CD4-positive, alpha-beta T cell (primary cell): ENCODE results near the gene SRRD. TPM values are rescaled to one million over a fixed set of nuclear protein-coding genes. Genes with fewer than 3 reads are reported as not detected.

Experiments used
- ATAC-seq: fragments of 200-7000 bp; cut with Tn5 transposase; one replicate; pipeline ENCODE4 v1.10.0; 2022; ENCODE audit warnings: mild to moderate bottlenecking; ENCODE audit not compliant: poor library complexity
- CTCF ChIA-PET: fragments of 350-600 bp; sonication (Branson Sonifier 250); formaldehyde crosslinking; loops from one replicate; lab custom pipeline; 2021; ENCODE audit warnings: antibody characterized with exemption, inconsistent platforms; lab: Charles Lee
- POLR2A ChIA-PET: fragments of 350-600 bp; sonication (Branson Sonifier 250); formaldehyde crosslinking; loops from one replicate; lab custom pipeline; 2021; ENCODE audit warnings: antibody characterized with exemption, inconsistent platforms; lab: Charles Lee
- DNase-seq, 14 experiments: peaks; one replicate each; pipeline ENCODE4 v3.0.0-alpha.2; 2013 to 2020; ENCODE audit warnings: mixed read lengths in 2 of 14
- H3K27ac ChIP-seq, 2 donors: one replicate each; pipeline versions ENCODE4 v1.5.1 to v1.7.0; 2013; ENCODE audit warnings: low read length in 2 of 2, low read depth in 1 of 2, mild to moderate bottlenecking in 1 of 2
- H3K27me3 ChIP-seq, 2 experiments: 1 replicate in 1 of 2; 2 replicates in 1 of 2; pipeline versions ENCODE4 v1.6.1 to v1.7.0; 2013; ENCODE audit warnings: low read length in 2 of 2, control low read depth in 1 of 2, mild to moderate bottlenecking in 1 of 2, moderate library complexity in 1 of 2; ENCODE audit not compliant: insufficient read depth in 2 of 2, control insufficient read depth in 1 of 2
- H3K36me3 ChIP-seq: one replicate; pipeline ENCODE4 v1.6.1; 2013; ENCODE audit warnings: low read length, control low read depth; ENCODE audit not compliant: insufficient read depth
- H3K4me1 ChIP-seq: one replicate; pipeline ENCODE4 v1.6.1; 2013; ENCODE audit warnings: low read length, control low read depth; ENCODE audit not compliant: insufficient read depth
- H3K4me3 ChIP-seq: one replicate; pipeline ENCODE4 v1.5.1; 2013; ENCODE audit warnings: mild to moderate bottlenecking, low read length, moderate library complexity
- H3K9me3 ChIP-seq, 2 experiments: 1 replicate in 1 of 2; 2 replicates in 1 of 2; pipeline versions ENCODE4 v1.6.1 to v1.7.0; 2013; ENCODE audit warnings: low read length in 2 of 2, mild to moderate bottlenecking in 2 of 2, control low read depth in 1 of 2, moderate library complexity in 1 of 2; ENCODE audit not compliant: control insufficient read depth in 1 of 2, insufficient read depth in 1 of 2
- H3K27ac Mint-ChIP-seq: one replicate; pipeline ENCODE4 v1.8.0; 2020; ENCODE audit warnings: mixed read lengths
- H3K27me3 Mint-ChIP-seq: one replicate; pipeline ENCODE4 v1.8.0; 2021; ENCODE audit warnings: mixed read lengths
- H3K36me3 Mint-ChIP-seq: one replicate; pipeline ENCODE4 v1.8.0; 2021; ENCODE audit warnings: low read depth, mixed read lengths
- H3K4me1 Mint-ChIP-seq: one replicate; pipeline ENCODE4 v1.8.0; 2021; ENCODE audit warnings: low read depth, mixed read lengths
- H3K4me3 Mint-ChIP-seq: one replicate; pipeline ENCODE4 v1.8.0; 2020; ENCODE audit warnings: mild to moderate bottlenecking, mixed read lengths
- H3K9me3 Mint-ChIP-seq: one replicate; pipeline ENCODE4 v1.8.0; 2020; ENCODE audit warnings: mixed read lengths
- CTCF ChIP-seq: fragments of 200-600 bp; IDR thresholded peaks from one replicate; pipeline ENCODE4 v1.8.0; 2022; ENCODE audit warnings: antibody characterized with exemption, mild to moderate bottlenecking
- intact Hi-C, 2 experiments: fragments of 100-400 bp; cut with DNase I in 1 of 2; cut with micrococcal nuclease in 1 of 2; formaldehyde crosslinking; loops; one replicate each; pipeline versions ENCODE4 v1.15.1 to v1.9.0; 2023 to 2025; cut with DNase I, micrococcal nuclease
- total RNA-seq, 174 experiments: library from RNA in 2 of 174; stranded (reverse) in 2 of 174; gene quantifications; one replicate each; pipeline ENCODE4 v1.2.3 and lab custom pipeline; 2021 to 2026

The SRRD gene
- total RNA-seq, 2 experiments from 2014 or later: 25.8 to 27.2 TPM

GRCh38 chr22:26524870-26525269 lies 41.2 kb downstream of the SRRD start:
- POLR2A ChIA-PET: no interaction called here
- peaks cover 26% of the 10 kb centered on the region for H3K36me3 ChIP-seq

DNA sequence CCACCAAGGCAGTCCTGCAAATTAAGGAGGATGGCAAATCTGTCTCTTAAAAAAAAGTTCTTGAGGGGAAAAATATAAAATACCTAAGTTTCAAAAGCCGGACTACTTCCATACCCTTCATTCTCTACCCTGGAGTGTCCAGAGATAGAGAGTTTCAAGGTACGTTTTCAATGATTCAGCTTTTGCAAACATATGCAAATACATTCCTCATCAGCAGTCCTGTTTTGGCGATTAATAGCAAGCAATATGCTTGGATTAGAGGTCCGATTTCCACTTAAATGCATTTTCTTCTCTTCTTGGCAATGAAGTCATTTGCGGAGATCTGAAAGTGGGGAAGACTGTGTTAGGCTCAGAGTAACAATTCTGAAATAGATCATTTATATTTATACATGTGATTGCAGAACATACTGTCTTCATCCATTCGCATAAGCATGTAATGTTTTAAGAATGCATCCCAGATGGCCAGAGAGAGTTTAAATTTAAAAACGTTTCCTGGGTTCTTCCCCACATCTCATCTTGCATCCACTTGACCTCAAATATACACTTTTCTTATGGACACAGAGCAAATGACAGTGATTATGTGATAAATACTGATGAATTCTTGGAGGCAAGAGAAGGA lies 42.4 kb downstream of the SRRD start:
- Histone ChIP-seq H3K9me3 (no peaks in the 10 kb centered on the region), H3K27me3 (no peaks in the 10 kb centered on the region), H3K4me3 (no peak overlapping the region), H3K4me1 (no peaks in the 10 kb centered on the region), H3K36me3 (peaks cover 34% of the 10 kb centered on the region), H3K27ac (no peak overlapping the region)
- ATAC-seq: no peak
- H3K27me3 Mint-ChIP-seq: no peaks in the 10 kb centered on the region
- no peak overlapping the region for H3K4me3 Mint-ChIP-seq
- ChIA-PET POLR2A (no interaction called here), CTCF (interaction anchor here (1.5 kb wide), 1 partner anchor 14 kb away, joined by 3 read pairs; the partner anchor contains the start of gene TFIP11)
- DNase-seq: no peak
- H3K9me3 Mint-ChIP-seq: no peaks in the 10 kb centered on the region
- intact Hi-C loops: no loop called here
- H3K36me3 Mint-ChIP-seq: peaks cover 40% of the 10 kb centered on the region
- no peaks in the 10 kb centered on the region for H3K4me1 Mint-ChIP-seq
- no peak for TF ChIP-seq CTCF
- H3K27ac Mint-ChIP-seq: no peak overlapping the region

More at GRCh38 chr22:26524870-26525269, 41.2 kb downstream of the SRRD start:
- no peaks in the 10 kb centered on the region for H3K27me3 ChIP-seq
- no peak overlapping the region for H3K4me3 ChIP-seq
- Mint-ChIP-seq H3K9me3 (no peaks in the 10 kb centered on the region), H3K27me3 (no peaks in the 10 kb centered on the region), H3K4me3 (no peak overlapping the region), H3K27ac (no peak overlapping the region), H3K36me3 (peaks cover 31% of the 10 kb centered on the region), H3K4me1 (no peaks in the 10 kb centered on the region)
- DNase-seq: no peak
- no peak for TF ChIP-seq CTCF
- H3K27ac ChIP-seq: no peak overlapping the region
- ATAC-seq: no peak
- CTCF ChIA-PET: interaction anchor here (1.5 kb wide), 1 partner anchor 12 kb away, joined by 3 read pairs; the partner anchor contains the start of gene TFIP11
- intact Hi-C loops: no loop called here
- no peaks in the 10 kb centered on the region for H3K9me3 ChIP-seq
- no peaks in the 10 kb centered on the region for H3K4me1 ChIP-seq

DNA sequence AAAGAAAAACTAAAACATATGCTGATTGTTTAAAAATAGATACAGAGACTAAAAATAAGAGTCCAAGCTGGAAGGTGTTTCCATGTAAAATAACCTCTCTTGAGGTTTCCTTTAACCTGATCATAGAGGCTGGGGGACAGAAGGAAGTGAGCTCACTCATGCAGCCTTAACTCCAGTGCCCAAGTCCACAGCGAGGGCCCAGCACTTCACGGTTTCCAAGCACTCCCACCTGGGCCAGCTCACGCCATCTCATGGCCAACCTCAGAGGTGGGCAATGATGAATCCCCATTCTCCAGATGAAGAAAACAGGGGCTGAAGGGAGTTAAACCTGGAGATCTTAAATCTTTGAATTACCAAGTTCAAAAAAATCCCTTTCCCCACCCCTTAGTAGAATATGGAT lies 43.5 kb downstream of the SRRD start:
- CTCF ChIA-PET: no interaction called here
- intact Hi-C loops: no loop called here
- ATAC-seq (no peak), DNase-seq (no peak)
- H3K27me3 ChIP-seq: no peaks in the 10 kb centered on the region
- no peaks in the 10 kb centered on the region for H3K4me1 Mint-ChIP-seq
- no peaks in the 10 kb centered on the region for H3K4me1 ChIP-seq
- H3K27ac ChIP-seq: no peak overlapping the region
- no peak for TF ChIP-seq CTCF
- H3K9me3 Mint-ChIP-seq: no peaks in the 10 kb centered on the region
- POLR2A ChIA-PET: no interaction called here
- H3K27ac Mint-ChIP-seq: no peak overlapping the region
- H3K36me3 ChIP-seq: peaks cover 45% of the 10 kb centered on the region
- no peak overlapping the region for H3K4me3 ChIP-seq
- no peak overlapping the region for H3K4me3 Mint-ChIP-seq
- peaks cover 49% of the 10 kb centered on the region for H3K36me3 Mint-ChIP-seq
- no peaks in the 10 kb centered on the region for H3K9me3 ChIP-seq
- no peaks in the 10 kb centered on the region for H3K27me3 Mint-ChIP-seq
